RWPE2 (cell line): ENCODE measurements around the gene CNKSR2.

Experiments used
- ATAC-seq: fragments of 200-7000 bp; cut with Tn5 transposase; 3 replicates; pipeline ENCODE4 v1.9.1; 2021; ENCODE audit warnings: low read depth
- DNase-seq: peaks from one replicate; pipeline ENCODE4 v3.0.0-alpha.2; 2020; ENCODE audit warnings: low spot score
- H3K27ac ChIP-seq: fragments of 450-650 bp; 2 replicates; pipeline ENCODE4 v1.5.1; 2017; ENCODE audit warnings: mild to moderate bottlenecking; ENCODE audit not compliant: poor library complexity, severe bottlenecking
- H3K27me3 ChIP-seq: fragments of 250-450 bp; sonication (Bioruptor Pico); 2 replicates; pipeline ENCODE4 v1.5.1; 2021; ENCODE audit warnings: mild to moderate bottlenecking, moderate library complexity; ENCODE audit not compliant: insufficient read depth, poor library complexity, severe bottlenecking
- H3K36me3 ChIP-seq: fragments of 250-450 bp; sonication (Bioruptor Pico); 2 replicates; pipeline ENCODE4 v1.5.1; 2020; ENCODE audit warnings: low read depth, mild to moderate bottlenecking, moderate library complexity
- H3K4me1 ChIP-seq: fragments of 250-450 bp; sonication (Bioruptor Pico); 2 replicates; pipeline ENCODE4 v1.5.1; 2021; ENCODE audit warnings: mild to moderate bottlenecking, moderate library complexity; ENCODE audit not compliant: insufficient read depth, poor library complexity, severe bottlenecking
- H3K4me3 ChIP-seq: fragments of 250-450 bp; sonication (Bioruptor Pico); 2 replicates; pipeline ENCODE4 v1.5.1; 2021; ENCODE audit warnings: mild to moderate bottlenecking, moderate library complexity; ENCODE audit not compliant: severe bottlenecking
- H3K9me3 ChIP-seq: fragments of 250-450 bp; sonication (Bioruptor Pico); 2 replicates; pipeline ENCODE4 v1.5.1; 2021; ENCODE audit warnings: mild to moderate bottlenecking, moderate library complexity; ENCODE audit not compliant: severe bottlenecking
- TF ChIP-seq, protein P1 (sequence below): fragments of 450-650 bp; IDR thresholded peaks from one replicate; pipeline ENCODE4 v1.5.1; 2017; ENCODE audit warnings: mild to moderate bottlenecking, moderate library complexity; ENCODE audit not compliant: poor library complexity, severe bottlenecking

The CNKSR2 gene

DNA sequence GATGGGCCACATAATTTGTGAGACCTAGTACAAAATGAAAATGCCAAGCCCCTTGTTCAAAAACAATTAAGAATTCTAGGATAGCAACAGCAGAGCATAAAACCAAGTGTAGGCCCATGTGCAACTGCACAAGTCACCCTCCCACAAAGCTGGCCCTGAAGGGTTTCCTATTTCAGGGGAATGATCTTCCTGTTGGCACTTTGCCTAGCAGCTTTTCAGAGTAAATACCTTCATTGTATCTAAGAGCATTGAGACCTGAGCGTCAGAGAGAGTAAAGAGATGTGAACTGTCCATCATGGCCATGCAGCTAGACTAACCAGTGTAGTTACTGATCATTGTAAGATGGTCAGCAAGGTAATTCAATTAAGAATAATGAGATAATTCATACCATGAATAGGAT lies 113.6 kb downstream of the CNKSR2 start:
- TF ChIP-seq, protein P1, sequence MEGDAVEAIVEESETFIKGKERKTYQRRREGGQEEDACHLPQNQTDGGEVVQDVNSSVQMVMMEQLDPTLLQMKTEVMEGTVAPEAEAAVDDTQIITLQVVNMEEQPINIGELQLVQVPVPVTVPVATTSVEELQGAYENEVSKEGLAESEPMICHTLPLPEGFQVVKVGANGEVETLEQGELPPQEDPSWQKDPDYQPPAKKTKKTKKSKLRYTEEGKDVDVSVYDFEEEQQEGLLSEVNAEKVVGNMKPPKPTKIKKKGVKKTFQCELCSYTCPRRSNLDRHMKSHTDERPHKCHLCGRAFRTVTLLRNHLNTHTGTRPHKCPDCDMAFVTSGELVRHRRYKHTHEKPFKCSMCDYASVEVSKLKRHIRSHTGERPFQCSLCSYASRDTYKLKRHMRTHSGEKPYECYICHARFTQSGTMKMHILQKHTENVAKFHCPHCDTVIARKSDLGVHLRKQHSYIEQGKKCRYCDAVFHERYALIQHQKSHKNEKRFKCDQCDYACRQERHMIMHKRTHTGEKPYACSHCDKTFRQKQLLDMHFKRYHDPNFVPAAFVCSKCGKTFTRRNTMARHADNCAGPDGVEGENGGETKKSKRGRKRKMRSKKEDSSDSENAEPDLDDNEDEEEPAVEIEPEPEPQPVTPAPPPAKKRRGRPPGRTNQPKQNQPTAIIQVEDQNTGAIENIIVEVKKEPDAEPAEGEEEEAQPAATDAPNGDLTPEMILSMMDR, result no peak
- ATAC-seq, result peak; percentile 69
- DNase-seq, result no peak
- Histone ChIP-seq H3K36me3 (no peaks in the 10 kb centered on the region), H3K27me3 (no peaks in the 10 kb centered on the region), H3K27ac (no peak overlapping the region), H3K4me3 (no peak overlapping the region), H3K9me3 (no peaks in the 10 kb centered on the region), H3K4me1 (no peaks in the 10 kb centered on the region)

DNA sequence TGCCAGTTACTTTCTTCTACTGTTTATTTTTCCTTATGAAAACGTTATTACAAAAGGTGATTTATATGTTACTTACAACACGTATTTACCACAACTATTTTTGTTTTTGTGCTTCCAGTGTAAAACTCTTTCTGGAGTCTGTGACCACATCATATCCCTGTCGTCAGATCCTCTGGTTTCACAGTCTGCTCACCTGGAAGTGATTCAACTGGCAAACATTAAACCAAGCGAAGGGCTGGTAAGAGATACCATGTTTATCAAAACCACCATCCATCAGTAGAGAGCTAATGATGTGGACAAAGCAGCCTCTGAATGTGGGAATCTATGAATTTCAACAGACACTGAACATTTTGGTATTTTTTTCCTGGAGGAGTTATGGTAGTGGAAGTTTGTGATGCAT lies 116.1 kb downstream of the CNKSR2 start:
- TF ChIP-seq, protein P1, result no peak
- no peak overlapping the region for H3K27ac ChIP-seq
- H3K27me3 ChIP-seq, result no peaks in the 10 kb centered on the region
- ATAC-seq (no peak), DNase-seq (no peak)
- no peak overlapping the region for H3K4me3 ChIP-seq
- no peaks in the 10 kb centered on the region for H3K36me3 ChIP-seq
- H3K9me3 ChIP-seq, result no peaks in the 10 kb centered on the region
- no peaks in the 10 kb centered on the region for H3K4me1 ChIP-seq

DNA sequence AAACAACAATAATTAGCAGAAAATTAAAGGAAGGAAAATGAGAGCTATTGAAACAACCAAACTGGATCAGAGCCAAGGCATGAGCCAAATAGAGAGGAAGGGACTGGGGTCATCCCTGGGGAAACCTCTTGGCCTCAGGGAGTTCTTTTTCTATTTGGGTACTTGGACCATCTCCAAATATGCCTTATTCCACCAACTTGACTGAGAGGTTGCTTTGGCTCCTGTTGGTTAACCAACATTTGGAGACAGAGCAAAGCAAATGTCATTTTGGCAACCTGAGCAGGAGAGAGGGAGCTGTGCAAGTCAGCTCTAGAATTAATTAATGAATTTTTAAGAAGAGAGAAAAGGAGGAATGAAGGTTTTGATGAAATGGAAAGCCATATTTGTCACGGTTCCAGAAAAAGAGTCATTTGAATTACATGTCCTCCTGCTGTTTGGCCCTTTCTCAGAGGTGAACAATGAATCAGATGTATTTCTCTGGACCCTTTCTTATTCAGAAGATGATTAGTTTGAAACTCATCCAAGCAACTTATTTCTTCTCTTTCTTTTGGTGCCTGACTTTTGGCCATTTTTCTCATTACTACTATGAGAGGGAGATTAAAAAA lies 119.1 kb downstream of the CNKSR2 start:
- Histone ChIP-seq H3K4me3 (no peak overlapping the region), H3K36me3 (no peaks in the 10 kb centered on the region), H3K27me3 (no peaks in the 10 kb centered on the region), H3K27ac (no peak overlapping the region), H3K4me1 (no peaks in the 10 kb centered on the region), H3K9me3 (no peaks in the 10 kb centered on the region)
- TF ChIP-seq, protein P1, result no peak
- DNase-seq, result no peak
- no peak for ATAC-seq

DNA sequence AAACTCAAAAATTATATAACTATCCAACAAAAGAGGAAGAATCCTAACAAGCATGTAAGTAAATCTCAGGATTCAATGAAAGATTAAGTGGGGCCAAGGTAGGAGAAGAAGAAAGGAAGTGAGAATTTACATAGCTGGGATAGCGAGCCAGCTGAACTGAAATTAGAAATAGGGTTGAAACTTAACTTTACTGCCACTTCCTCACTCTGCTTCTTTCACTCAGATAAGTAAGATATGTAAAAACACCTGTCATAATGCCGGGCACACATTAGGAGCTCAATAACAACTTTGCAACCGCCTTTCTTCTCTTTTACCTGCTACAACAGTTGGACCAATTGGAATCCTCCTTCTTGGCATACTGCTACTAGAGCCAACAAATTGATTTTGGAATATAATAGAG lies 129.4 kb downstream of the CNKSR2 start:
- H3K27ac ChIP-seq, result no peak overlapping the region
- H3K4me1 ChIP-seq, result no peaks in the 10 kb centered on the region
- H3K36me3 ChIP-seq, result no peaks in the 10 kb centered on the region
- DNase-seq, result no peak
- no peaks in the 10 kb centered on the region for H3K9me3 ChIP-seq
- no peak for ATAC-seq
- TF ChIP-seq, protein P1, result no peak
- H3K27me3 ChIP-seq, result no peaks in the 10 kb centered on the region
- no peak overlapping the region for H3K4me3 ChIP-seq

DNA sequence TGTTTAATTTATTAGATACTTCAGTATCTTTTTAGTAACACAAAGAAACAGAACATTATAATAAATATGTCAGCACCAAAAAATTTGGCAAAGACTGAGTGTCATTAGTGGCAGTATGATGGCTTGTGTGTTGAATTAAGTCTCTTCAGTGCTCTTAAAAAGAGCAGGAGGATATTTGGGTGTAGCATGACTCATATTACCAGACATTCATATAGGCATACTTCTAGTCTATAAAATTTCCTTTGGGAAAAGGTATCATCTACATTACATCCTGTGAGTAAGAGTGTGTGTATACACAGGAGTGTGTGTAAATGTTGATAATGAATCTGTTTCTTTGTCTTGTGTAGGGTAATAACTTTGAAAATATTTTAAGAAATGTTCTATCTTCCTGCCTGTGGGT lies 135.7 kb downstream of the CNKSR2 start:
- Histone ChIP-seq H3K36me3 (no peaks in the 10 kb centered on the region), H3K9me3 (no peaks in the 10 kb centered on the region), H3K27ac (peak overlapping the region; percentile 76), H3K27me3 (no peaks in the 10 kb centered on the region), H3K4me1 (peaks cover 7% of the 10 kb centered on the region), H3K4me3 (no peak overlapping the region)
- DNase-seq, result no peak
- ATAC-seq, result peak; percentile 98
- TF ChIP-seq, protein P1, result no peak
